ENCODE results near the gene PIEZO1.
"Not testable (repeated sequence)": the region's sequence is repeated elsewhere in the genome, so short reads cannot be mapped to it uniquely, and the experiment has no call there.

Gene PIEZO1

DNA sequence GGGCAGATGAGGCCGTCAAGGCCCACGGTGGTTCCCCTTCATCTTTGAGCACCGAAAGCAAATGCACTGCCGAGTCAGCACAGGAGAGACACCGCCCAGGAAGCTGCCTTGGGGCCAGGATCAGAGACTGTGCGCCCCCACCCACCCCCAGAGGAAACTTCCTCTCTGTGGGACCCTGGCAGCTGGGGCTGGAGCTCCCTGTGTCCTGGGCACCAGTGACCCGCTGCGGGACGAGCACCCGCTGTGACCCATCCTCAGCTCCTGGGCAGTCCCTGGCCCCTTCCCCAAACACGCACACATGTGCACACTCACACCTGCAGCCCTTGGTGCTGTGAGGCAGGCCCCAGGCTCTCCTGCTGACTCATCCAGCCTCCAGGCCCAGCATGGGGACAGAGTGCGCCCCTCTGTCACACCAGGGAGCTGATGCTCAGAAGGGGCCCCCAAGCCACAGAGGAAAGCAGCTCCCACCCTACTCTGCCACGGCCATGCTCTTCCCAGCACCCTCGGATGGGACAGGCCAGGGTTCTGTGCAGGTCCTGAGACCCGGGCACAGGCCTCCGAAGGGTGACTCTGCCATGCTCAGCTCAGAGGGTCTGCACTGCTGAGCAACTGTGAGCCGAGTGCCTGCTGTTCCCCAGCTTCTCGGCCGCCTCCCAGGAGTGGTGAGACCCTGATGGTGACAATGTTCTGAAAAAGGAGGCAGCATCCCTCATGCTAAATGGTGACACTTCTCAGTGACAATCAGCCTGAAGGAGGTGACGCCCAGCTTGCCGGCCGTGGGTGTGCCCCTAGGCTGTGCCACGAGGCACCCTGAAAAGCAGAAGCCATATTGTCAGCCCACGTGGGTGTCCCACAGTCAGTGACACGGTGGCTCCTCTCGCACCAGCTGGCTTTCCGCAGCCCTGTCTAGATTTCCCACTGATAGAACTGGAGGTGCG lies 3.6 kb downstream of the PIEZO1 start:
- DNase-seq (ENCODE audit: low read depth, low spot score), result no peak

GRCh38 chr16:88780142-88781062 lies 4.6 kb downstream of the PIEZO1 start:
- DNase-seq (ENCODE audit: low read depth, low spot score), result no peak

DNA sequence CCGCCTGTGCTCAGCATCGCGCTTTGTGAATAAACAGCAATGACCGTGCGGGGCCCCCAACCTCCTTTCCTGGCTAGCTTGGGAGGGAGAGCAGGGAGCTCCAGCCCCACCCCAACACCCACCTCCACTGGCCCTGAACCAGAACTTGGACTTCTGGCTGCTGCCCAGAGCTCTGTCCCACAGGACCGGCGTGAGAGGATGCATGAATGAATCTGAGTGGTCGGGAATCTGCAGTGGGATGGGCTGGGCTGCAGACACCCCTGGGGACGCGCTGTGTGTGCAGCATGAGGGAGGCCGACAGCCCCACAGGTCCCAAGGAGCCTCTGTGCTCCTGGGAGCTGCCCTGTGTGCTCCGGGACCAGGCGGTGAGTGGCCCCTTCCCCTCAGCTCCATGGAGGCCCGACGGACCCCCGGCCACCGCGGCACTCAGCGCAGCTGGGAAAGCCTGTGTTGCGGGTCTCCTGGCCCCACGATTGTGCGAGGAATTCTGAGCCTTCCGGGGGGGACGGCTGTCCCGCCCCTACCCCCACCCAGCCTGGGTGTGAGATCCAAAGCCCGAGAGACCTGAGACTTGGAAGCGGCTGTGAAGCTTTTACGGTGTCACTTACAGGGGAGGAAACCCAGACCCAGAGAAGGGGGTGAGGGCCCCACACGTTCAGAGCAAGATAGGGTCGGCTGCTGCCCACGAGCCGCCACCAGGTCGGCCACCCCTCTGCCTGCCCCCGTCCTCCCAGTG lies 5.4 kb downstream of the PIEZO1 start:
- DNase-seq (ENCODE audit: low read depth, low spot score), result no peak

DNA sequence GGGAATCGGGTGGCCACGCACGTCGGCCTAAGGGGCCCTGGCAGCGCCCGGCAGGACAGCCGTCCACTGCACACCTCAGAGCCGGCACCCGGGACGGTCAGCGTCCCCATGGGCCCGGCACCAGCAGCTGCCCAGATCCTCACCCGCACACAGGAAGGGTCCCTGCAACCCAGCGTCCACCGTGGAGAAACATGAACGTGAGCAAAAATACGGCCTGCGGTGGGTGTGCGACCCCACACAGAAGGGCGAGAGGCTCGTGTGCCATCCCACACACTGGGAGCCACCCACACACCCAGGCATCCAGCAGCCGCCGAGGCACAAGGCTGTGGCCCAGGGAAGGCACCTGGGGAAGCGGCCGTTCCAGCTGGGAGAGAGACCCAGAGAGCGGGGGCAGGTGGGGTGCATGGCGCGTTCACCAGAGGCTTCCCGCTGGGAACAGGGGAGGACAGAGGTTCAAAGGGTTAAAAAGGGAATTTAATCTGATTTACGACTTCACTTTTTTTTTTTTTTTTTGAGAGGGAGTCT lies 6.4 kb downstream of the PIEZO1 start:
- no peak for DNase-seq (ENCODE audit: low read depth, low spot score)

- no peak for DNase-seq (ENCODE audit: low read depth, low spot score)
Observed at GRCh38 chr16:88778271-88778525, 6.8 kb downstream of the PIEZO1 start.

- DNase-seq (ENCODE audit: low read depth, low spot score), result no peak
Observed at GRCh38 chr16:88777471-88778270, 7.3 kb downstream of the PIEZO1 start.

DNA sequence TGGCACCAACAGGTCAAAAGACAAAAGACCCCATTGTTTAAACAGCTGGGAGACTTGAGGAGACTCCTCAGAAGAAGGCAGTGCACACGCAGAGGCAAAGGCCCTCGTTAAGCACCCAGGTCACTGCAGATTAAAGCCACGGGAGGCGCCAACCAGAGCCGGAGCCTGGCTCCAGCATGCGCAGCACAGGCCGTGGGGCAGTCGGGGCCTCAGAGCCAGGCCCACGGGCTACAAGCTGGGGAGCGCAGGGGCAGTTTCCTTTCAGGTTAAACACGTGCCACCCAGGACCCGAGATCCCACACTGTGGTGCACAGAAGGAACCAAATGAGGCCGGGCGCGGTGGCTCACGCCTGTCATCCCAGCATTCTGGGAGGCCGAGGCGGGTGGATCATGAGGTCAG lies 9.2 kb downstream of the PIEZO1 start:
- no peak for DNase-seq (ENCODE audit: low read depth, low spot score)

GRCh38 chr16:88774544-88775393 lies 10.3 kb downstream of the PIEZO1 start:
- DNase-seq (ENCODE audit: low read depth, low spot score), result no peak

- DNase-seq (ENCODE audit: low read depth, low spot score), result no peak
Observed at GRCh38 chr16:88773812-88774291, 11.2 kb downstream of the PIEZO1 start.

DNA sequence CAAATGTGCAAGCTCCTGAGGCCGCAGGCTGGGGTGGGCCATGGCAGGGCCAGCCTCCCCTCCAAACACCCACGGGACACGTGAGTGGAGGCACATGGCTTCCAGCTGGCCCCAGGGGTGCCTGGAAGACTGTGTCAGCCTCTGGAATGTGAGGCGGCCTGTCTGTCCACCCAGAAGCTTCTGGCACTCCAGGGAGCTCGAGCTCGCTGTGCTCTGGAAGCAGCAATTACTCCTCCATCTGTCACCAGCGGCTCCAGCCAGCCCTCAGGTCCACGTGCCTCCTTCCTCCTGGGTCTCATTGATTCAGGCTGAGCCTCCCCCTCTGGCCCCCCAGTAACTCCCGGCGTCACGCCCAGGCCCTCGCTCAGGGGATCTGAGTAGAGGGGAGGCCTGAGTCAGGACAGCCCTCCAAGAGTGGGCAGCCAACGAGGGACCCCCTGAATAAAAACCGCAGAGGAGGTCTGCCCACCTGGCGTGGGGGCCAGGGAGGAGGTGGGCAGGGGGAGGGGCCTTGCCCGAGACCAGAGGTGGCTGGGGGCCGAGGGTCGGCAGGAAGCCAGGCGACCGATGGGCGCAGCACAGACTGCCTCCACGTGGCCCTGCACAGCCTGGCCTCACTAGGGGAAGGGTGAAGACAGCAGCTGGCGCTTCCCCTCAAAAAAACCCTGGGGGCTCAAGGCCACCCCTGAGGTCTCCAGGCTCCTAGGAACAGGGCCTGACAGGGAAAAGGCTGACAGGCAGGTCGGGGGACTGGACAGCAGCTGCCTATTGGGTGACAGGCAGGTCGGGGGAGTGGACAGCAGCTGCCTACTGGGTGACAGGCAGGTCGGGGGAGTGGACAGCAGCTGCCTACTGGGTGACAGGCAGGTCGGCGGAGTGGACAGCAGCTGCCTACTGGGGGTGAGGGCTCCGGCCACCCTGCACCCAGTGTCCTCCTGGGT lies 11.9 kb downstream of the PIEZO1 start:
- no peak for DNase-seq (ENCODE audit: low read depth, low spot score)

DNA sequence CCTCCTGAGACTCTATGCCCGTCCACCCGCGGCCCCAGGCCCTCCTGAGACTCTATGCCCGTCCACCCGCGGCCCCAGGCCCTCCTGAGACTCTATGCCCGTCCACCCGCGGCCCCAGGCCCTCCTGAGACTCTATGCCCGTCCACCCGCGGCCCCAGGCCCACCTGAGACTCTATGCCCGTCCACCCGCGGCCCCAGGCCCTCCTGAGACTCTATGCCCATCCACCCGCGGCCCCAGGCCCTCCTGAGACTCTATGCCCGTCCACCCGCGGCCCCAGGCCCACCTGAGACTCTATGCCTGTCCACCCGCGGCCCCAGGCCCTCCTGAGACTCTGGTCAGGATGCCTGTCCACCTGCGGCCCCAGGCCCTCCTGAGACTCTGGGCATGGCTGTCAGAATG lies 13.2 kb downstream of the PIEZO1 start:
- not testable (repeated sequence) for DNase-seq (ENCODE audit: low read depth, low spot score)

GRCh38 chr16:88771294-88771772 lies 13.7 kb downstream of the PIEZO1 start:
- DNase-seq (ENCODE audit: low read depth, low spot score), result no peak

GRCh38 chr16:88770461-88771293 lies 14.3 kb downstream of the PIEZO1 start:
- no peak for DNase-seq (ENCODE audit: low read depth, low spot score)

GRCh38 chr16:88769617-88770460 lies 15.2 kb downstream of the PIEZO1 start:
- DNase-seq (ENCODE audit: low read depth, low spot score), result no peak

- DNase-seq (ENCODE audit: low read depth, low spot score), result no peak
Observed at GRCh38 chr16:88768071-88768783, 16.8 kb downstream of the PIEZO1 start.

- no peak for DNase-seq (ENCODE audit: low read depth, low spot score)
Observed at GRCh38 chr16:88767546-88768070, 17.4 kb downstream of the PIEZO1 start.

All from activated naive CD8-positive, alpha-beta T cell treated with anti-CD3 and anti-CD28 coated beads, Interleukin-2, amount 50 U/mL, for 16 hours (primary cell).